Fibroblast of pulmonary artery (primary cell): ENCODE data around the gene MAGI1.

Experiments
- DNase-seq: peaks from one replicate; pipeline ENCODE4 v3.0.0-alpha.2; 2010; ENCODE audit warnings: low read depth
- H3K4me3 ChIP-seq: replicated peaks from 2 replicates; pipeline ENCODE4 v1.5.1; 2011; ENCODE audit warnings: low read depth, mild to moderate bottlenecking, control low read depth, low read length, moderate library complexity
- CTCF ChIP-seq: IDR thresholded peaks from 2 replicates; pipeline ENCODE4 v1.5.1; 2011; ENCODE audit warnings: mild to moderate bottlenecking, control low read depth, low read length, inconsistent platforms; ENCODE audit errors: missing control alignments

The MAGI1 gene

GRCh38 chr3:65584913-65585312 is 453.8 kb downstream of the MAGI1 start:
- TF ChIP-seq CTCF, result no peak
- DNase-seq, result no peak
- no peak overlapping the region for H3K4me3 ChIP-seq

DNA sequence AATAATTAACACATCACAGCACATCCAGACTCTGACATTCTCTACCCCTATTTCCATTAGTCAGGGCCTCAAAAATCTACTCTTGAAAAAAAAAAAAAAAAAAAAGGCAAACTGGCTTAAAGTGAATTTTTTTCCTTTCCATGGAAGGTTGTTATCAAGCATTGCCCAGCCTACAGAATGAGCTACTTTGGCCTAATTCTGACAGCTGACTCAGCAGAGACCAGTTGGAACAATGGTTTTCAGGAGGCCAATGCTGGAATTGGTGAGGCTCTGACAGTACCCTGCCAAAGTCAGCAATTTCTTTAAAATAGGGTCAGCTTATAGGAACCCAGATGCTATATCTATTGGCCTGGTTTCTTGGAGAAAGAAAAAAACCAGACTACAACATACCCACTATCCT is 454.7 kb downstream of the MAGI1 start:
- no peak for DNase-seq
- no peak overlapping the region for H3K4me3 ChIP-seq
- no peak for TF ChIP-seq CTCF

DNA sequence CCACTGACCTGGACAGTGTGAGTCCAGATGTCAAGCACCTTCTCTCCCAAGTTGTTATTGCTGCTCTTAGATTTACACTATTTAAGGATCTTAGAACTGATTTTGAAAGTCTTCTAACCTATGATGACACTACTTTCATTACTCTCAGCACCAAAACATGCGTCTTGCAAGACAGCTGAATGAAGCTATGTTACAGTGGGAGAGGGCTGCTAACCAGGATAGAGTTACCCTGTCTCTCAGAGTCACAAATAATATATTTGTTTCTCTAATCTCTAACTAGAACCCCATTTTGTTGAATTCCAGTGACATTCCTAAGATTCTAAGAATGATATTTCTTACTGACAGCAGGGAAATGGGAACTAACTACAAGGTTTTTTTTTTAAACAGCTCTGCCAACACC is 455.5 kb downstream of the MAGI1 start:
- TF ChIP-seq CTCF, result no peak
- no peak overlapping the region for H3K4me3 ChIP-seq
- no peak for DNase-seq

DNA sequence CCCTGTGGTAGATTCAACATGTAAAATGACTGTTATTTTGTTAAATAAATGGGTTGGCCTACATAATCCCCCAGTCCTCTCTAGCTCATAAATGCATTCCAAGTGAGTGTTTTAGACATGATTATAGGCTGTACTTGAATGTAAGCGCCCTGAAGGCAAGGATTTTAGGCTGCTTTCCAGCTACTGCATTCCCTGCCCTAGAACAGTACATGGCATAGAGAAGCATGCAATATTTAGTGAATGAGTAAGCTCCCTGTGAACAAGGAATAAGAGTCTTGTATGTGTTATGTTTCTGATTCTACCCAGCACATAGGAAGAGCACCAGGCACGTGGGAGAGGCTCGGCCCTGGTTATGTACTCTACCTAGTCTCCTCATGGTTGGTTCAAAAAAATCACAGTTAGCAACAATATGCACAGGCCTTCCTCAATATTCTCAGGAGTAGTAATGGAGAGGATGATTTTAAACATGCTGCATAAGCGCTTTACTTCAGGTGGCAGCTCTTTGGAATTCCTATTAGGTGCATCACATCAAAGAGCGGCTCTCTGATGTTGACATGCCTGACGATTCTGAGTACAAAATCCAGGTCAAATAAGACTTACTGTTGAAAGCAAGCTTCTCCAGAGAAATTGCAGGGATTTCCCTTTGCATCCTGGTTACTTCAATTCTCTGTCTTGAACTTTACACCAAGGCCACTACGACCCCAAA is 456.6 kb downstream of the MAGI1 start:
- no peak for TF ChIP-seq CTCF
- no peak overlapping the region for H3K4me3 ChIP-seq
- no peak for DNase-seq

DNA sequence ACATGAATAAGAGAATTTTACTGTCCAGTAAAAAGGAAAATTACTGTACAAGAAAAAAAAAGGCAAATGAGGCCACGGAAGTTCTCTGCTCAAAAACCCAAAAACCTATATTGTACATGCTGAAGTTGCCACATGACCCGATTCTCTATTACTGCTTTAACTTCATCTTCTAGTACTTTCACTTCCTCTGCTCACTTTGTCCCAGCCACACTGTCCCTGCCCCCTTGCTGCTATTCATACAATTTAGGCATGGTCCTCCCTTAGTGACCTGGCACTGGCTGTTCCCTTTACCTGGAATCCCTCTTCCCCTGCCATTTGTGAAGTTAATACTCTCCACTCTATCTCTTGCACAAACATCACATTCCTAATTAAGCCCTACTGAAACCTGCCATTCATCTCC is 457.4 kb downstream of the MAGI1 start:
- no peak for DNase-seq
- no peak for TF ChIP-seq CTCF
- H3K4me3 ChIP-seq, result no peak overlapping the region

DNA sequence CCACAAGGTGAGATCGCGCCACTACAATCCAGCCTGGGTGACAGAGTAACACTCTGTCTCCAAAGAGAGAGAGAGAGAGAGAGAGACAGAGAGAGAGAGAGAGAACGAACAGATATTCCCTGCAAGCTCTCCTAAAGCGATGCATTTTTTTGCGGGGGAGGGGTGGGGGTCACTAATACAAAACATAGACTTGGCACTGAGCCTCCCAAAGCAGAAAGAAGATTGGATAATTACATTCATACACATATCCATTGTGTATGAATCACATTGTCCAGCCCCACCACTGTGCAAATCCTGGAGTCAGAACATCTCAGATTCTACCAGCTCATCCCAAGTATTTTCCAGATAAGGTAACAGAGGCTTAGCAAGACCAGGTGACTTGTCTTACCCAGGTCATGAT is 459.9 kb downstream of the MAGI1 start:
- no peak overlapping the region for H3K4me3 ChIP-seq
- no peak for TF ChIP-seq CTCF
- no peak for DNase-seq

DNA sequence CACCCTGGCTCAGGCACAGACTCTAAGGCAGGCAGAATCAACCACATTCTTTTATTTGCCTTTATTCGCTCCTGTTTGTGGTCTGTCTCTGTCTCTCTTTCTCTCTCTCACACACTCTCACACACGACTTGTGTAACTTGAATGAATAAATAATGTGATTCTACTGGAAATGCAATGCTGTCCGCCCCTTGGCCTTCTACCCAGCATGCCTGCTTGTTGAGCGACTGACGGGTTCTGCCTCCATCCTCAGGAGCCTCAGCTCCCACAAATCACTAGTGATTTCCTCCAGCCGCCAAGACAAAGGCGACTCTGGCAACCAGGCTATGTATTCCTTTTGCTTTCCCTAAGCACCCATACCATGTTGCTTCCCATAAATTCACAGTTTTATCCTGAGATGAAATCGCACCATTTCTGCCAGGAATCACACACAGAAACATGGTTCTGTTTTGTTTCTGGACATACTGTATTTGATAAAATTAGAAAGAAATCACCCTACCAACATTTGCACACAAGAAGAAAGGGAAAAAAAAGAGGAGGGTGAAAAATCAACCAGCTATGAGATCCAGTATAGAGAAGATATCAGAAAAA is 460.8 kb downstream of the MAGI1 start:
- H3K4me3 ChIP-seq, result no peak overlapping the region
- no peak for TF ChIP-seq CTCF
- no peak for DNase-seq
